IPS-18a (cell line): Measurements from ENCODE around the gene CDH4.
"Not testable (repeated sequence)": the region's sequence is repeated elsewhere in the genome, so short reads cannot be mapped to it uniquely, and the experiment has no call there.

Source experiments
- H3K27ac ChIP-seq: one replicate; pipeline ENCODE4 v1.5.1; 2013; ENCODE audit warnings: low read length
- H3K27me3 ChIP-seq: one replicate; pipeline ENCODE4 v1.6.1; 2013; ENCODE audit warnings: mild to moderate bottlenecking, low read length; ENCODE audit not compliant: control insufficient read depth, insufficient read depth
- H3K36me3 ChIP-seq: one replicate; pipeline ENCODE4 v1.6.1; 2013; ENCODE audit warnings: low read depth, low read length; ENCODE audit not compliant: control insufficient read depth
- H3K4me1 ChIP-seq: one replicate; pipeline ENCODE4 v1.6.1; 2013; ENCODE audit warnings: low read depth, low read length; ENCODE audit not compliant: control insufficient read depth
- H3K4me3 ChIP-seq: one replicate; pipeline ENCODE4 v1.5.1; 2013; ENCODE audit warnings: low read length
- H3K9ac ChIP-seq: one replicate; pipeline ENCODE4 v1.6.1; 2013; ENCODE audit warnings: mild to moderate bottlenecking, low read length, moderate library complexity
- H3K9me3 ChIP-seq: one replicate; pipeline ENCODE4 v1.6.1; 2013; ENCODE audit warnings: low read depth, low read length; ENCODE audit not compliant: control insufficient read depth

Gene CDH4

GRCh38 chr20:61963885-61964674 lies 712.0 kb downstream of the CDH4 start:
- Histone ChIP-seq H3K27ac (no peak overlapping the region), H3K27me3 (no peaks in the 10 kb centered on the region), H3K4me1 (peaks cover 3% of the 10 kb centered on the region), H3K36me3 (no peaks in the 10 kb centered on the region), H3K9me3 (no peaks in the 10 kb centered on the region), H3K9ac (no peak overlapping the region), H3K4me3 (no peak overlapping the region)

GRCh38 chr20:61964675-61965605 lies 712.9 kb downstream of the CDH4 start:
- Histone ChIP-seq H3K27ac (no peak overlapping the region), H3K9ac (no peak overlapping the region), H3K36me3 (no peaks in the 10 kb centered on the region), H3K4me1 (no peaks in the 10 kb centered on the region), H3K4me3 (no peak overlapping the region), H3K9me3 (no peaks in the 10 kb centered on the region), H3K27me3 (no peaks in the 10 kb centered on the region)

- H3K36me3 ChIP-seq: no peaks in the 10 kb centered on the region
- H3K4me1 ChIP-seq: no peaks in the 10 kb centered on the region
- H3K9me3 ChIP-seq: no peaks in the 10 kb centered on the region
- no peaks in the 10 kb centered on the region for H3K27me3 ChIP-seq
- H3K9ac ChIP-seq: no peak overlapping the region
- H3K4me3 ChIP-seq: no peak overlapping the region
- H3K27ac ChIP-seq: no peak overlapping the region
Observed at GRCh38 chr20:61965606-61966491, 713.8 kb downstream of the CDH4 start.

GRCh38 chr20:61966492-61967244 lies 714.6 kb downstream of the CDH4 start:
- Histone ChIP-seq H3K9me3 (no peaks in the 10 kb centered on the region), H3K4me3 (no peak overlapping the region), H3K36me3 (peaks cover 2% of the 10 kb centered on the region), H3K27ac (no peak overlapping the region), H3K9ac (no peak overlapping the region), H3K4me1 (no peaks in the 10 kb centered on the region), H3K27me3 (no peaks in the 10 kb centered on the region)

GRCh38 chr20:61967300-61967699 lies 715.2 kb downstream of the CDH4 start:
- Histone ChIP-seq H3K27ac (no peak overlapping the region), H3K36me3 (peaks cover 8% of the 10 kb centered on the region), H3K9me3 (no peaks in the 10 kb centered on the region), H3K9ac (no peak overlapping the region), H3K4me1 (no peaks in the 10 kb centered on the region), H3K27me3 (no peaks in the 10 kb centered on the region), H3K4me3 (no peak overlapping the region)

- Histone ChIP-seq H3K27me3 (no peaks in the 10 kb centered on the region), H3K36me3 (peaks cover 17% of the 10 kb centered on the region), H3K4me3 (no peak overlapping the region), H3K9ac (no peak overlapping the region), H3K27ac (no peak overlapping the region), H3K9me3 (no peaks in the 10 kb centered on the region), H3K4me1 (no peaks in the 10 kb centered on the region)
Observed at GRCh38 chr20:61968036-61968810, 716.2 kb downstream of the CDH4 start.

GRCh38 chr20:61968932-61969331 lies 716.9 kb downstream of the CDH4 start:
- H3K4me3 ChIP-seq: no peak overlapping the region
- H3K4me1 ChIP-seq: no peaks in the 10 kb centered on the region
- H3K9me3 ChIP-seq: no peaks in the 10 kb centered on the region
- no peak overlapping the region for H3K9ac ChIP-seq
- no peak overlapping the region for H3K27ac ChIP-seq
- H3K27me3 ChIP-seq: no peaks in the 10 kb centered on the region
- peaks cover 19% of the 10 kb centered on the region for H3K36me3 ChIP-seq

GRCh38 chr20:61969806-61970205 lies 717.7 kb downstream of the CDH4 start:
- H3K36me3 ChIP-seq: peaks cover 25% of the 10 kb centered on the region
- H3K27ac ChIP-seq: no peak overlapping the region
- no peaks in the 10 kb centered on the region for H3K9me3 ChIP-seq
- H3K4me3 ChIP-seq: no peak overlapping the region
- H3K4me1 ChIP-seq: no peaks in the 10 kb centered on the region
- no peaks in the 10 kb centered on the region for H3K27me3 ChIP-seq
- H3K9ac ChIP-seq: no peak overlapping the region

- H3K27me3 ChIP-seq: no peaks in the 10 kb centered on the region
- no peaks in the 10 kb centered on the region for H3K4me1 ChIP-seq
- H3K9ac ChIP-seq: no peak overlapping the region
- no peak overlapping the region for H3K4me3 ChIP-seq
- H3K36me3 ChIP-seq: peaks cover 25% of the 10 kb centered on the region
- no peak overlapping the region for H3K27ac ChIP-seq
- H3K9me3 ChIP-seq: no peaks in the 10 kb centered on the region
Observed at GRCh38 chr20:61970357-61970756, 718.3 kb downstream of the CDH4 start.

GRCh38 chr20:61971595-61971994 lies 719.5 kb downstream of the CDH4 start:
- H3K9me3 ChIP-seq, H3K27ac ChIP-seq, H3K27me3 ChIP-seq, H3K4me1 ChIP-seq, H3K4me3 ChIP-seq, H3K9ac ChIP-seq: not testable (repeated sequence)
- peaks cover 29% of the 10 kb centered on the region for H3K36me3 ChIP-seq
